ENCODE measurements around the gene THSD4.

- TF ChIP-seq CTCF (IDR thresholded peaks at IDR 0.05) (no peak), POLR2A (IDR thresholded peaks at IDR 0.05) (no peak)
Measured at GRCh38 chr15:71332431-71333004, 217.2 kb downstream of the THSD4 start.

Measured in thyroid gland (tissue), 4 donors.